Activated CD8-positive, alpha-beta memory T cell treated with anti-CD3 and anti-CD28 coated beads, Interleukin-2, amount 10 ng/mL, durations not matched to agents 7 days and 5 days (primary cell): Measurements from ENCODE around the gene LPIN2. TPM values are rescaled to one million over a fixed set of nuclear protein-coding genes. Genes with fewer than 3 reads are reported as not detected.
A peak's percentile ranks its signal among the peaks of the same experiment; 100 is the strongest.
"Not testable (repeated sequence)": the region's sequence is repeated elsewhere in the genome, so short reads cannot be mapped to it uniquely, and the experiment has no call there.

Experiments used
- ATAC-seq: fragments of 150-1000 bp; cut with Tn5 transposase; one replicate; pipeline ENCODE4 v1.10.0; 2021; ENCODE audit warnings: moderate library complexity
- CTCF ChIA-PET: fragments of 350-600 bp; sonication (Branson Sonifier 250); formaldehyde crosslinking; loops from one replicate; lab custom pipeline; 2021; ENCODE audit warnings: antibody characterized with exemption; lab: Charles Lee
- DNase-seq: peaks from one replicate; pipeline ENCODE4 v3.0.0-alpha.2; 2020
- H3K27ac Mint-ChIP-seq: one replicate; pipeline ENCODE4 v1.8.0; 2021; ENCODE audit warnings: mild to moderate bottlenecking, mixed read lengths
- H3K27me3 Mint-ChIP-seq: one replicate; pipeline ENCODE4 v1.8.0; 2021; ENCODE audit warnings: mixed read lengths
- H3K36me3 Mint-ChIP-seq: one replicate; pipeline ENCODE4 v1.8.0; 2021; ENCODE audit warnings: mild to moderate bottlenecking, mixed read lengths
- H3K4me1 Mint-ChIP-seq: one replicate; pipeline ENCODE4 v1.8.0; 2021; ENCODE audit warnings: mixed read lengths
- H3K4me3 Mint-ChIP-seq: one replicate; pipeline ENCODE4 v1.8.0; 2021; ENCODE audit warnings: mild to moderate bottlenecking, moderate library complexity, mixed read lengths
- H3K9me3 Mint-ChIP-seq: one replicate; pipeline ENCODE4 v1.8.0; 2022; ENCODE audit warnings: low read depth, mixed read lengths
- total RNA-seq, 2 experiments: library from RNA; stranded (reverse); gene quantifications; one replicate each; pipeline ENCODE4 v1.2.3, GENCODE V29; 2021

The LPIN2 gene
- total RNA-seq, 2 experiments from 2014 or later = 77.6 to 78.4 TPM

DNA sequence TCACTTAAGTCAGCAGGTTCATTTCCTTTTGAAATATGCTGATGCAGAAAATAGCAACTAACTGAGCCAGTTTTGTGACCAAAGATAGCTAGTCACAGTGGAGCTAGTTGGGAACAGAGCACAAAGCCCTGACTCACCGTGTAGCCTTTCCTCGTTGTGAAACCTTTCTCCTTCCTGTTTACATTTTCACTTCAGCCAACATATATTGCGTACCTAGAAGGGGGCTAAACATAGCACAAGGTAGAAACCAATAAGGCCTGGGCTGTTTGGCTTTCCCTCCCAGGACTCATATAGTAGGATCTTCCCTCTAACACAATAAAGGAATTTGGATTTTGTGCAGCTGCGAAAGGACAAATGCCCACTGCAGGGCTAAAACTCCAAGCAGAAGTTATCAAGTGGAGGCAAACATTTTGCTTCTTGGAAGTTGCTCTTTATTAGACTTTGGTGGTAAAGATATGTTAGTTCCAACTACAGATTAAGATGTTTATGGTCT, 24.5 kb upstream of the LPIN2 start:
- DNase-seq (peak; percentile 67), ATAC-seq (peak; percentile 99)
- Mint-ChIP-seq H3K4me1 (peaks cover 22% of the 10 kb centered on the region), H3K9me3 (no peaks in the 10 kb centered on the region), H3K36me3 (no peaks in the 10 kb centered on the region), H3K4me3 (no peak overlapping the region), H3K27me3 (no peaks in the 10 kb centered on the region), H3K27ac (peak overlapping the region; percentile 81)
- CTCF ChIA-PET = interaction anchor here (0.7 to 1.5 kb wide), 7 partner anchors 8 to 43 kb away, joined by 3 to 7 read pairs (median 3); no protein-coding TSS in a partner anchor

DNA sequence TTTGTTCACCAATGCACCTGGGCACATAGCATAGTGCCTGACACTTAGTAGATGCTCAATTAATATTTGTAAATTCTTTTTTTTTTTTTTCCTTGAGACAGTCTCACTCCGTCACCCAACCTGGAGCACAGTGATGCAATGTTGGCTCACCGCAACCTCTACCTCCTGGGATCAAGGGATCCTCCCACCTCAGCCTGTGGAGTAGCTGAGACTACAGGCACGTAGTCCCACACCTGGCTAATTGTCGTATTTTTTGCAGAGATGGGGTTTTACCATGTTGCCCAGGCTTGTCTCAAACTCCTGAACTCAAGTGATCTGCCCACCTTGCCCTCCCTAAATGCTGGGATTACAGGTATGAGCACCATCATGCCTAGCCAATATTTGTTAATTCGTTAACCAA, 23.2 kb upstream of the LPIN2 start:
- H3K27ac Mint-ChIP-seq = no peak overlapping the region
- H3K27me3 Mint-ChIP-seq = no peaks in the 10 kb centered on the region
- H3K9me3 Mint-ChIP-seq = no peaks in the 10 kb centered on the region
- CTCF ChIA-PET = interaction anchor here (0.7 to 1.5 kb wide), 3 partner anchors 12 to 42 kb away, joined by 3 to 5 read pairs (median 3); no protein-coding TSS in a partner anchor
- DNase-seq (peak; percentile 14), ATAC-seq (no peak)
- H3K4me3 Mint-ChIP-seq = no peak overlapping the region
- no peaks in the 10 kb centered on the region for H3K36me3 Mint-ChIP-seq
- H3K4me1 Mint-ChIP-seq = peaks cover 22% of the 10 kb centered on the region

DNA sequence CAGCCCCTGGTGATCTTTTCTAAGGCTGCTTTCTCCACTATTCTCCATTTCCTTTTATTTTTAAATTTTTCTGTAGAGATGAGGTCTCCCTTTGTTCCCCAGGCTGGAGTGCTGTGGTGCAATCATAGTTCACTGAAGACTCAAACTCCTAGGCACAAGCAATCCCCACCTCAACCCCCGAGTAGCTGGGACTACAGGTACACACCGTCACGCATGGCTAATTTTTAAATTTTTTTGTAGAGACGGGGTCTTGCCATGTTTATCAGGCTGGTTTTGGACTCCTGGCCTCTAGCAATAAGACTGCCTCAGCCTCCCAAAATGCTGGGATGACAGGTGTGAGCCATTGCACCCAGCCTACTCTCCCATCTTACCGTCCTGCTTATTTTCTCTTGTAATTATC, 22.7 kb upstream of the LPIN2 start:
- no peak for ATAC-seq
- H3K4me3 Mint-ChIP-seq = no peak overlapping the region
- peaks cover 22% of the 10 kb centered on the region for H3K4me1 Mint-ChIP-seq
- H3K27me3 Mint-ChIP-seq = no peaks in the 10 kb centered on the region
- CTCF ChIA-PET = interaction anchor here (1.0 kb wide), 1 partner anchor 41 kb away, joined by 3 read pairs; no protein-coding TSS in a partner anchor
- DNase-seq = peak; percentile 9
- no peak overlapping the region for H3K27ac Mint-ChIP-seq
- H3K36me3 Mint-ChIP-seq = no peaks in the 10 kb centered on the region
- no peaks in the 10 kb centered on the region for H3K9me3 Mint-ChIP-seq

DNA sequence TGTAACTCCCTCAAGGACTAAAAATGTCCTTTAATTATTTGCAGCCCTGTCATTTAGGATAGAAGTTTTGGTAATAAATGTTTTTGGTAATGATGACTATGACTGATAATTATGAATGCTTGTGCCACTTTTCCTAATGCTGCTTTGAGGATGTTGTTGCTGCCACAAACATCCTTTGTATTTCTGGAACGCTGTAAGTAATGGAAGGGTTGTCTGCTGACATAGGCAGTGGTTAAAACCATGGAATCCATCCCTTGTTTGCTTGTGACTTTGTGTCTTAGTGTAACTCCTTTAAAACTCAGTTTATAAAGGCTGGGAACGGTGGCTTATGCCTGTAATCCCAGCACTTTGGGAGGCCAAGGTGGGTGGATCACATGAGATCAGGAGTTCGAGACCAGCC, 19.8 kb upstream of the LPIN2 start:
- CTCF ChIA-PET = no interaction called here
- no peaks in the 10 kb centered on the region for H3K36me3 Mint-ChIP-seq
- H3K9me3 Mint-ChIP-seq = no peaks in the 10 kb centered on the region
- no peaks in the 10 kb centered on the region for H3K27me3 Mint-ChIP-seq
- no peak for DNase-seq
- ATAC-seq = no peak
- H3K4me3 Mint-ChIP-seq = no peak overlapping the region
- H3K27ac Mint-ChIP-seq = no peak overlapping the region
- H3K4me1 Mint-ChIP-seq = peaks cover 6% of the 10 kb centered on the region

DNA sequence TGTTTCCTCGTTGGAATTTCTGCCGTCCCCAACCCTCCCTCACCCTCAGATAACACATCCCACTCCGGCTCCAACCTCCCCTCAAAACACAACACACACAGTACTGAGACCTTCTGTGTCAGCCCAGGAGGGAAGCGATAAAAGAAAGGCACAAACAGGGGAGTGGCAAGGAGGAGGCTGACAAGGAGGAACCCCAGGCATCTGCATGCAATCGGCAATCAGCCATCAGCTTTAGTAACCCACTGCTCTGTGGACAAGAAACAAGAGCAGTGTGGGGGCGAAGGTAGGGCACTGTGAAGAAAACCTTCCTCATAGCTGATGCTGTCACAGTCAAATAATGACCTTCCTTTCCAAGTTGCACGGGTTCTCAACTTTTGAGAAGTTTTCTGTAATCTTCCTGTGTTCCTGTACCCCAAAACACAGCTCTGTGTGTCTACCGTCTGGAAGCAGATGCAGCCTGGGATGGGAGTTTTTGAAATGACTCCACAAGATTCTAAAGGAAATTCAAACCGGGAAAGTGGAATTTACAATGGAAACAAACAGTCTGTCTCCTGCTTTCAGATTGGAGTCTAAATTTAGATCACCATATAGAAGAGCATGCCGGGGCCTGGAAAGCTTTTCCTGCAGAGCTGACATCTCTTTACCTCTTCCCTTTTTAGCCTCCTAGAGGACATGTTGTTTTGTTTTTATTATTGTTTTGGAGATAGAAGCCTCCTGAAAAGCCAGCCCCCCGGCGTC, 16.4 kb upstream of the LPIN2 start:
- ATAC-seq (no peak), DNase-seq (no peak)
- Mint-ChIP-seq H3K4me3 (no peak overlapping the region), H3K4me1 (no peaks in the 10 kb centered on the region), H3K27ac (no peak overlapping the region), H3K27me3 (no peaks in the 10 kb centered on the region), H3K9me3 (no peaks in the 10 kb centered on the region), H3K36me3 (no peaks in the 10 kb centered on the region)
- CTCF ChIA-PET = interaction anchor here (1.2 kb wide), 1 partner anchor 122 kb away, joined by 4 read pairs; no protein-coding TSS in a partner anchor

DNA sequence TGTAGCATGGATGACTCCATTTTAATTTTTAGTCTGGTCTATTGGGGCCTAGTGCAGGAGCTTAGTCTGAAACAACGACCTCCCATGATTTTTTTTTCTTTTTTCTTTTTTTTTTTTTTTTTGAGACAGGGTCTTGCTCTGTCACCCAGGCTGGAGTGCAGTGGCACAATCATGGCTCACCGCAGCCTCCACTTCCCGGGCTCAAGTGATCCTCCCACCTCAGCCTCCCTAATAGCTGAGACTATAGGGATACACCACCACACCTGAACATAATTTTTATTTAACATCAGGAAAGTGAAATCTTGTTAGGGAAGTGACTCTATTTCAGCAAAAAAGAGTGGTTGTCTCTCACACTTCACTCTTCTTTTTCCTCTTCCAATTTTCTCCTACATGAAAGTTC, 15.2 kb upstream of the LPIN2 start:
- H3K4me1 Mint-ChIP-seq, H3K36me3 Mint-ChIP-seq, H3K27ac Mint-ChIP-seq, DNase-seq, ATAC-seq, H3K9me3 Mint-ChIP-seq, H3K27me3 Mint-ChIP-seq, H3K4me3 Mint-ChIP-seq: not testable (repeated sequence)
- CTCF ChIA-PET = interaction anchor here (1.2 to 1.5 kb wide), 2 partner anchors 9 to 124 kb away, joined by 3 to 4 read pairs; no protein-coding TSS in a partner anchor

DNA sequence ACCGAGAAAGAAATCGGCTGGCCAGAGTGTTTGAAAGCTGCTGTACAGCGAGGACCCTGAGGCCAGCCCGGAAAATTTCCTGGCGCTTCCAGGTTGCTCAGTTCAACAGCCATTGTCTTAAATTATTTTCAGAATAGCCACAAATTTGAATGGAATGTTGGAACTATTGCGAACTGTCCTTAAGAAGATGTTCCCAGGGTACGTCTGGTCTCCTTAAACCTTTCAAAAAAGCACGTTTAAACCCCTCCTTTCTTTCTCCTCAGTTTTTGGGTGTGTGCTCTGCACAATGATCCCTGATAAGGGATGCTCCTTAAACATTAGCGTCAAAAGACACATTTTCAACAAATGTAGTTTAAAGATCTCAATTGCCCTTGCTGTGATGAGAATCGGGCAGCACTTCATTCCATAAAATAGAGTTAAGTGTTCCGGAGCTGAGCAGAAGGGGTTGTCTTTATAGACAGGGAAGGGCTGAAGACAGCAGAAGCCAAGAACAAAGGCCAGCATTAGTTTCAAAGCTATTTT, 14.5 kb upstream of the LPIN2 start:
- Mint-ChIP-seq H3K4me1 (no peaks in the 10 kb centered on the region), H3K36me3 (no peaks in the 10 kb centered on the region), H3K4me3 (no peak overlapping the region), H3K9me3 (no peaks in the 10 kb centered on the region), H3K27me3 (no peaks in the 10 kb centered on the region), H3K27ac (no peak overlapping the region)
- CTCF ChIA-PET = interaction anchor here (1.5 kb wide), 1 partner anchor 10 kb away, joined by 3 read pairs; no protein-coding TSS in a partner anchor
- DNase-seq (no peak), ATAC-seq (no peak)

DNA sequence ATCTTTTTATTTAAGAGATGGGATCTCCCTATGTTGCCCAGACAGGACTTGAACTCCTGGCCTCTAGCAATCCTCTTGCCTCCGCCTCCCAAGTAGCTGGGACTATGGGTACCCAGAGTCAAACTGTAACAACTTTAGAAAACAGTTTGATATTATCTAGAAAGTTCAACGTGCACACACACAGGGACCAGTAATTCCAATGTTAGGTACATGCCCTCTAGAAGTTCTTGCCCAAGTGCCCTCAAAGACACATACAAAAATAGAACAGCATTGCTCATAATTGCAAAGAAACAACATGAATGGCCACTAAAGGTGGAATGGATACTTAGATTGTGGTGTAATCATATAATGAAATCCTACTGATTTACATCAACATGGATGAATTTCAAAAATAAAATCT, 12.6 kb upstream of the LPIN2 start:
- ATAC-seq = no peak

DNA sequence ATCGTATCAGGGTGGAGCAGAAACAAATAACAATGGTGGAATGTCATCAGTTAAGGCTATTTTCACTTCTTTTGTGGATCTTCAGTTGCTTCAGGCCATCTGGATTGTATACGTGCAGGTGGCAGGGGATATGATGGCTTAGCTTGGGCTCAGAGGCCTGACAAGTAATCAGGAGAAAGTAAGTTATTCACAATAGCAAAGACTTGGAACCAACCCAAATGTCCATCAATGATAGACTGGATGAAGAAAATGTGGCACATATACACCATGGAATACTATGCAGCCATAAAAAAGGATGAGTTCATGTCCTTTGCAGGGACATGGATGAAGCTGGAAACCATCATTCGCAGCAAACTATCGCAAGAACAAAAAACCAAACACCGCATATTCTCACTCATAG, 10.7 kb upstream of the LPIN2 start:
- H3K27me3 Mint-ChIP-seq, DNase-seq, H3K27ac Mint-ChIP-seq, H3K4me3 Mint-ChIP-seq, H3K9me3 Mint-ChIP-seq, H3K36me3 Mint-ChIP-seq, H3K4me1 Mint-ChIP-seq, ATAC-seq: not testable (repeated sequence)
- CTCF ChIA-PET = interaction anchor here (1.1 to 1.4 kb wide), 2 partner anchors 9 to 13 kb away, joined by 3 read pairs; no protein-coding TSS in a partner anchor

More for the DNA sequence above, 12.6 kb upstream of the LPIN2 start:
- Mint-ChIP-seq H3K4me3 (no peak overlapping the region), H3K36me3 (no peaks in the 10 kb centered on the region), H3K4me1 (no peaks in the 10 kb centered on the region), H3K9me3 (no peaks in the 10 kb centered on the region), H3K27ac (no peak overlapping the region), H3K27me3 (no peaks in the 10 kb centered on the region)
- DNase-seq = no peak
- CTCF ChIA-PET = no interaction called here

DNA sequence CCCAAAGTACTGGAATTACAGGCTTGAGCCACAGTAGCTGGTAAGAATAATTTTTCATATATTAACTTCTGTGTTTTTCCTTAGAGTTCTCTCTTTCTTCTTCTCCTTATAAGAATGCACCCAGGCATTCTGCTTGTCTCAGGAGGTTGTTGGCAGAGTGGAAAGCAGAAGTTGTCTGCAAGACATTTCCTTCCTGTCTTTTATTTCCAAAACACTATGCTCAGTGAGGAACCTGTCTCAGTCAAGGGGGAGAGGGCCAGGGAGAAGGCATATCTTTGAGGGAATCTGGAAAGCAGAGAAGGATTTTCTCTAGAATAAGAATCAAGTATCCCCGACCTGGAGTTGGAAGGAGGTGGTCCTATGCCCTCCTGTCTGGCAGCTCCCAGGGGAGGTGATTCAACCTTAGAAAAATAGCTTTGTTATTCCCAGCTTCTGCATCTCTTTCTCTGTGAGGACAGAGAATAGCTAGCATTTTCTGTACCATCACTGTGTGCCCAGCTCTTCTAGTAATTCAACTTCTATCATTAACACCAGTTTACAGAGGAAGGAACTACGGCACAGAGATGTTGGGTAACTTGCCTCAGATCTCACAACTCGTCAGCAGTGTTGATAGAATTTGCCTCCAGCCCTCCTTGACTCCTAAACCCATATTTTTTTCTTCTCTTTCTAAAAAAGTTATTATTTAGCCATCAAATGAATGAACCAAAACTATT, 3.8 kb upstream of the LPIN2 start:
- Mint-ChIP-seq H3K27ac (no peak overlapping the region), H3K27me3 (peaks cover 5% of the 10 kb centered on the region), H3K36me3 (peaks cover 5% of the 10 kb centered on the region), H3K4me1 (peaks cover 32% of the 10 kb centered on the region), H3K4me3 (no peak overlapping the region), H3K9me3 (no peaks in the 10 kb centered on the region)
- CTCF ChIA-PET = interaction anchor here (3.3 kb wide), 1 partner anchor 47 kb away, joined by 9 read pairs; no protein-coding TSS in a partner anchor
- ATAC-seq = no peak
- no peak for DNase-seq

DNA sequence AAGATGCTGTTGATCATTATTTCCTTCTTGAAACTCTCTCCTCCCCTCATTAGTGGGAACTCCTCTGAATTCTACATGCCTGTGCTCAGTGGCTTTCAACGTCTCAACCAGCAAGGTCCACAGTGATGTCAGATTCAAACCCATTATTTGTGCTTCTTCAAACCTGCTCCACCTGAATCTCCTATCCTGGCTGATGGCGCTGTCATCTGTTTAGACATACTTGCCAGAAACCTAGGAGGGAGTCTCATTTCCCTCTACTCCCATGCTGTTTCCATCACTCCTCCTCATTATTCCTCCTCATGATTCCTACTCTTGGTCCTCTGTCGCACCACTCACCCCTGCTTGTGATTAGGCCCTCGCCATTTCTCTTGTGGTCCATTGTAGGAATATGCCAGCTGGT, 2.9 kb upstream of the LPIN2 start:
- Mint-ChIP-seq H3K9me3 (no peaks in the 10 kb centered on the region), H3K36me3 (peaks cover 12% of the 10 kb centered on the region), H3K4me3 (no peak overlapping the region), H3K4me1 (peaks cover 40% of the 10 kb centered on the region), H3K27me3 (peaks cover 5% of the 10 kb centered on the region), H3K27ac (no peak overlapping the region)
- DNase-seq (no peak), ATAC-seq (no peak)
- CTCF ChIA-PET = interaction anchor here (1.6 to 3.3 kb wide), 2 partner anchors 8 to 48 kb away, joined by 3 to 9 read pairs; no protein-coding TSS in a partner anchor

DNA sequence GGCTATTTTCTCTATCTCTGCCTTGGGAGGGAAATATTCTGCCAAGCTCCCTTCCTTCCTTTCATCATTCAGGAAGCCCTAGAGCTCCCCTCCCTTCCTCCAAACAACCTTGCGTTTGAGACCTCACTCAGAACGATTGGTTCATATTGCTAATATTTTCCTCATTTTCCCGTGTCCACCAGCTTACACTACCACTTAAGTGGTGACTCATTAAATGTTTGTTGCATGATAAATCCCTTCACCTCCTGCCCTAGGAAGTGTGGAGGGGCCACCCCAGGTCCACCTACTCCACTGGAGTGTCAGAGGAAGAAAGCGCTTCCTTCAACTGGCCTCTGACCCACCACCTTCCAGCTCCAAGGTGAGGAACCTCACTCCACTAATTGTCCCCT, 2.3 kb upstream of the LPIN2 start:
- no peak for DNase-seq
- H3K27ac Mint-ChIP-seq = no peak overlapping the region
- CTCF ChIA-PET = interaction anchor here (1.2 to 3.3 kb wide), 5 partner anchors 9 to 48 kb away, joined by 3 to 9 read pairs (median 5); no protein-coding TSS in a partner anchor
- H3K27me3 Mint-ChIP-seq = peaks cover 5% of the 10 kb centered on the region
- peaks cover 18% of the 10 kb centered on the region for H3K36me3 Mint-ChIP-seq
- H3K4me3 Mint-ChIP-seq = no peak overlapping the region
- ATAC-seq = no peak
- peaks cover 46% of the 10 kb centered on the region for H3K4me1 Mint-ChIP-seq
- H3K9me3 Mint-ChIP-seq = no peaks in the 10 kb centered on the region
